Fibroblast of lung (primary cell): ENCODE measurements around the gene OARD1.

Experiments used
- EZH2 ChIP-seq: IDR thresholded peaks from 2 replicates; pipeline ENCODE4 v1.5.1; 2012; ENCODE audit warnings: low read length, control low read depth, mild to moderate bottlenecking; ENCODE audit errors: missing control alignments
- TF ChIP-seq, protein P1 (sequence below), 2 donors: IDR thresholded peaks in 1 of 2; conservative IDR thresholded peaks in 1 of 2; 1 replicate in 1 of 2; 2 replicates in 1 of 2; pipeline ENCODE4 v1.5.1; 2011 to 2012; ENCODE audit warnings: low read length in 2 of 2, control low read depth in 1 of 2, inconsistent platforms in 1 of 2, low read depth in 1 of 2, mild to moderate bottlenecking in 1 of 2

DNA sequence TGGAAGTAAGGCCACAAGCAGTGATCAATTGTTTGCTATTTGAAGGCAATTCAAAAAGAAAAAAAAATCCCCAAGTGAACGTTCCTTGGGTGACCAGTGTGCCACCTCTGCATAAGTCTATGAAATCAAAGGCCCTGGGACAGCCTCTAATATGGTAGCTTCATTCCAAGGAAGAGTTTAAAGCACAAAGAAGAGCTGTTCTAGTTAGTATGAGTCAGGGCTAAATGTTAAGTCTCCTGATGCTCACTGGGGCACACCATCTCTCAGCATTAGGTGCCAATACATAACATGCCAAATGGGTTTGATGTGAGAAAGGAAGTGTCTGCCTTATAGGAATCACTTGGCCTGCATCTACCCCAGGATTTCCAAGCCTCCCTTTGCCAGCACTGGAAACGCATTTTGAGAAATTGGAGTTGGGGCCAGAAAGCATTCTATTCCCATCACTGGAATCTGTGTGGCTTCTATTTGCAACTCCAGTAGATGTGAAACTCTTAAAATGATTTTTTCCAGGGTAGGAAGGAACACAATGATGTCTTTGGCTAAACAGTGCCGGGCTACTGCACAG, 46.1 kb downstream of the OARD1 start:
- TF ChIP-seq, protein P1, sequence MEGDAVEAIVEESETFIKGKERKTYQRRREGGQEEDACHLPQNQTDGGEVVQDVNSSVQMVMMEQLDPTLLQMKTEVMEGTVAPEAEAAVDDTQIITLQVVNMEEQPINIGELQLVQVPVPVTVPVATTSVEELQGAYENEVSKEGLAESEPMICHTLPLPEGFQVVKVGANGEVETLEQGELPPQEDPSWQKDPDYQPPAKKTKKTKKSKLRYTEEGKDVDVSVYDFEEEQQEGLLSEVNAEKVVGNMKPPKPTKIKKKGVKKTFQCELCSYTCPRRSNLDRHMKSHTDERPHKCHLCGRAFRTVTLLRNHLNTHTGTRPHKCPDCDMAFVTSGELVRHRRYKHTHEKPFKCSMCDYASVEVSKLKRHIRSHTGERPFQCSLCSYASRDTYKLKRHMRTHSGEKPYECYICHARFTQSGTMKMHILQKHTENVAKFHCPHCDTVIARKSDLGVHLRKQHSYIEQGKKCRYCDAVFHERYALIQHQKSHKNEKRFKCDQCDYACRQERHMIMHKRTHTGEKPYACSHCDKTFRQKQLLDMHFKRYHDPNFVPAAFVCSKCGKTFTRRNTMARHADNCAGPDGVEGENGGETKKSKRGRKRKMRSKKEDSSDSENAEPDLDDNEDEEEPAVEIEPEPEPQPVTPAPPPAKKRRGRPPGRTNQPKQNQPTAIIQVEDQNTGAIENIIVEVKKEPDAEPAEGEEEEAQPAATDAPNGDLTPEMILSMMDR (conservative IDR thresholded peaks at IDR 0.05 in 1 of 2, IDR thresholded peaks at IDR 0.05 in 1 of 2; ENCODE audit: low read depth in 1 of 2, low read length in 2 of 2): no peak
- TF ChIP-seq EZH2: no peak
